Gastroesophageal sphincter (tissue), 4 donors: ENCODE results near the gene TMOD3. TPM values are rescaled to one million over a fixed set of nuclear protein-coding genes. Genes with fewer than 3 reads are reported as not detected.

Experiments used
- ATAC-seq: fragments of 150-250 bp; one replicate; pipeline ENCODE4 v1.9.1; 2016; ENCODE audit warnings: mild to moderate bottlenecking, moderate library complexity
- H3K27ac ChIP-seq, 4 donors: fragments of 200-600 bp; sonication (generic) in 3 of 4; 1 replicate in 3 of 4; 2 replicates in 1 of 4; pipeline ENCODE4 v1.5.1; 2016 to 2019
- H3K27me3 ChIP-seq: fragments of 200-600 bp; sonication (generic); one replicate; pipeline ENCODE4 v1.5.1; 2019
- H3K36me3 ChIP-seq, 2 donors: fragments of 200-600 bp; sonication (generic); one replicate each; pipeline ENCODE4 v1.5.1; 2019; ENCODE audit warnings: control low read depth in 1 of 2
- H3K4me1 ChIP-seq, 3 donors: fragments of 200-600 bp; sonication (generic); 1 replicate in 2 of 3; 2 replicates in 1 of 3; pipeline ENCODE4 v1.5.1; 2016 to 2019; ENCODE audit warnings: control low read depth in 2 of 3
- H3K4me3 ChIP-seq, 2 donors: fragments of 200-600 bp; sonication (generic); one replicate each; pipeline ENCODE4 v1.5.1; 2019; ENCODE audit warnings: mild to moderate bottlenecking in 1 of 2, moderate library complexity in 1 of 2
- H3K9me3 ChIP-seq, 3 donors: fragments of 200-600 bp; sonication (generic); one replicate each; pipeline ENCODE4 v1.5.1; 2017 to 2019; ENCODE audit warnings: control low read depth in 2 of 3
- CTCF ChIP-seq, 4 experiments: fragments of 200-600 bp in 2 of 4; fragments of 450-650 bp in 2 of 4; sonication (generic) in 1 of 4; IDR thresholded peaks; one replicate each; pipeline ENCODE4 v1.5.1; 2017 to 2019; ENCODE audit warnings: antibody characterized with exemption in 4 of 4, mild to moderate bottlenecking in 2 of 4, moderate library complexity in 2 of 4
- EP300 ChIP-seq: sonication (generic); formaldehyde crosslinking; IDR thresholded peaks from one replicate; pipeline ENCODE4 v1.6.1; 2017; ENCODE audit warnings: antibody characterized with exemption, mild to moderate bottlenecking
- POLR2A ChIP-seq, 2 donors: fragments of 450-650 bp; IDR thresholded peaks; one replicate each; pipeline ENCODE4 v1.6.1; 2017; ENCODE audit warnings: antibody characterized with exemption in 2 of 2, mild to moderate bottlenecking in 2 of 2, moderate library complexity in 1 of 2
- POLR2AphosphoS5 ChIP-seq: sonication (generic); formaldehyde crosslinking; IDR thresholded peaks from one replicate; pipeline ENCODE4 v1.6.1; 2017; ENCODE audit warnings: antibody characterized with exemption
- WGBS, 2 donors: methylation state at CpG; one replicate each; pipeline ENCODE4 v1.1.5; 2018; ENCODE audit warnings: low coverage in 1 of 2; 5-methylcytosine and 5-hydroxymethylcytosine counted together
- total RNA-seq, 4 donors: library from RNA; depleted of rRNA; stranded (reverse); fragments of >200 nt; gene quantifications; one replicate each; pipeline ENCODE4 v1.1.0, GENCODE V29; 2016

Gene TMOD3
- total RNA-seq, 4 donors from 2014 or later = 15.9 to 38.8 (median 21.4) TPM

GRCh38 chr15:51803965-51804364, 25.5 kb upstream of the TMOD3 start:
- TF ChIP-seq POLR2A (IDR thresholded peaks at IDR 0.05) (no peak), POLR2AphosphoS5 (no peak), EP300 (no peak), CTCF (IDR thresholded peaks at IDR 0.05) (no peak)
- WGBS, 2 donors = 88 to 93% methylated on average over 2 of the region's 2 CpGs
- Histone ChIP-seq H3K36me3 (peaks cover 0 to 93% of the 10 kb centered on the region in 2 donors), H3K4me3 (no peak overlapping the region), H3K27me3 (no peaks in the 10 kb centered on the region), H3K4me1 (no peaks in the 10 kb centered on the region), H3K27ac (no peak overlapping the region), H3K9me3 (no peaks in the 10 kb centered on the region)
- ATAC-seq = no peak

- no peak overlapping the region for H3K27ac ChIP-seq
- ATAC-seq = no peak
- TF ChIP-seq EP300 (no peak), CTCF (IDR thresholded peaks at IDR 0.05) (no peak), POLR2AphosphoS5 (no peak), POLR2A (IDR thresholded peaks at IDR 0.05) (no peak)
- no peaks in the 10 kb centered on the region for H3K4me1 ChIP-seq
- 56 to 79% methylated on average over 1 to 2 of the region's 2 CpGs for WGBS, 2 donors
- no peaks in the 10 kb centered on the region for H3K27me3 ChIP-seq
- H3K36me3 ChIP-seq = peaks cover 0 to 93% of the 10 kb centered on the region in 2 donors
- no peak overlapping the region for H3K4me3 ChIP-seq
- H3K9me3 ChIP-seq = no peaks in the 10 kb centered on the region
Measured at GRCh38 chr15:51806123-51806522, 23.3 kb upstream of the TMOD3 start.

- Histone ChIP-seq H3K27ac (no peak overlapping the region), H3K4me1 (no peaks in the 10 kb centered on the region), H3K4me3 (no peak overlapping the region), H3K27me3 (no peaks in the 10 kb centered on the region), H3K9me3 (no peaks in the 10 kb centered on the region), H3K36me3 (peaks cover 0 to 96% of the 10 kb centered on the region in 2 donors)
- ATAC-seq = no peak
- no peak for TF ChIP-seq POLR2AphosphoS5
- 18 to 32% methylated on average over 1 of the region's 1 CpG for WGBS, 2 donors
Measured at GRCh38 chr15:51809457-51809856, 20.0 kb upstream of the TMOD3 start.

- Histone ChIP-seq H3K36me3 (peaks cover 0 to 83% of the 10 kb centered on the region in 2 donors), H3K27me3 (no peaks in the 10 kb centered on the region), H3K9me3 (no peaks in the 10 kb centered on the region), H3K27ac (no peak overlapping the region), H3K4me3 (no peak overlapping the region), H3K4me1 (no peaks in the 10 kb centered on the region)
- WGBS, 2 donors = 79 to 100% methylated on average over 2 of the region's 2 CpGs
- TF ChIP-seq CTCF (IDR thresholded peaks at IDR 0.05) (no peak), POLR2AphosphoS5 (no peak), POLR2A (IDR thresholded peaks at IDR 0.05) (no peak), EP300 (no peak)
- ATAC-seq = no peak
Measured at GRCh38 chr15:51812598-51812997, 16.9 kb upstream of the TMOD3 start.

- 70 to 83% methylated on average over 2 to 3 of the region's 3 CpGs for WGBS, 2 donors
- Histone ChIP-seq H3K27me3 (no peaks in the 10 kb centered on the region), H3K4me3 (no peak overlapping the region), H3K27ac (no peak overlapping the region), H3K36me3 (peaks cover 0 to 65% of the 10 kb centered on the region in 2 donors), H3K4me1 (no peaks in the 10 kb centered on the region), H3K9me3 (no peaks in the 10 kb centered on the region)
- no peak for ATAC-seq
- TF ChIP-seq CTCF (IDR thresholded peaks at IDR 0.05) (no peak), POLR2AphosphoS5 (no peak), POLR2A (IDR thresholded peaks at IDR 0.05) (no peak), EP300 (no peak)
Measured at GRCh38 chr15:51814606-51815005, 14.8 kb upstream of the TMOD3 start.
